Heart right ventricle (tissue), 16 donors: Measurements from ENCODE around the gene PPP6R3. TPM values are rescaled to one million over a fixed set of nuclear protein-coding genes. Genes with fewer than 3 reads are reported as not detected.
"Not testable (repeated sequence)": the region's sequence is repeated elsewhere in the genome, so short reads cannot be mapped to it uniquely, and the experiment has no call there.

ENCODE experiments used
- ATAC-seq, 8 donors: fragments of 200-7000 bp; cut with Tn5 transposase; one replicate each; pipeline ENCODE4 v1.9.1; 2020; ENCODE audit warnings: mild to moderate bottlenecking in 8 of 8, moderate library complexity in 8 of 8, moderate number of reproducible peaks in 1 of 8
- DNase-seq, 2 donors: peaks; one replicate each; pipeline ENCODE4 v3.0.0-alpha.2; 2020
- H3K27ac ChIP-seq, 10 donors: fragments of 200-600 bp; sonication (generic) in 2 of 10; one replicate each; pipeline versions ENCODE4 v1.5.0 to v1.8.0; 2020 to 2022; ENCODE audit warnings: mild to moderate bottlenecking in 3 of 10
- H3K27me3 ChIP-seq, 7 donors: fragments of 200-600 bp; one replicate each; pipeline ENCODE4 v1.8.0; 2021 to 2022; ENCODE audit warnings: mild to moderate bottlenecking in 2 of 7
- H3K36me3 ChIP-seq, 9 donors: fragments of 200-600 bp; sonication (generic) in 1 of 9; one replicate each; pipeline versions ENCODE4 v1.5.0 to v1.8.0; 2020 to 2022; ENCODE audit warnings: mild to moderate bottlenecking in 2 of 9
- H3K4me1 ChIP-seq, 9 donors: fragments of 200-600 bp; sonication (generic) in 1 of 9; one replicate each; pipeline versions ENCODE4 v1.5.0 to v1.8.0; 2020 to 2022; ENCODE audit warnings: mild to moderate bottlenecking in 4 of 9
- H3K4me3 ChIP-seq, 10 donors: fragments of 200-600 bp; sonication (generic) in 2 of 10; one replicate each; pipeline versions ENCODE4 v1.5.0 to v1.8.0; 2020 to 2022; ENCODE audit warnings: mild to moderate bottlenecking in 7 of 10, moderate library complexity in 2 of 10
- H3K9me3 ChIP-seq, 11 donors: fragments of 200-600 bp in 10 of 11; sonication (generic) in 2 of 11; one replicate each; pipeline versions ENCODE4 v1.5.0 to v1.8.0; 2013 to 2022; ENCODE audit warnings: mild to moderate bottlenecking in 2 of 11, control low read depth in 1 of 11, moderate library complexity in 1 of 11
- CTCF ChIP-seq, 9 donors: fragments of 200-600 bp; sonication (generic) in 2 of 9; IDR thresholded peaks; one replicate each; pipeline versions ENCODE4 v1.5.0 to v1.8.0; 2021 to 2022; ENCODE audit warnings: antibody characterized with exemption in 9 of 9, mild to moderate bottlenecking in 5 of 9, moderate library complexity in 1 of 9
- WGBS, 2 donors: extraction: QIAGEN DNeasy Blood & Tissue Kit; methylation state at CpG; one replicate each; pipeline ENCODE4 v1.1.7; 2013; ENCODE audit warnings: inconsistent platforms in 1 of 2; 5-methylcytosine and 5-hydroxymethylcytosine counted together
- intact Hi-C, 10 donors: fragments of 100-400 bp; cut with DNase I; formaldehyde crosslinking; loops; one replicate each; pipeline versions ENCODE4 v1.11.1 to v1.14.2; 2022
- polyA plus RNA-seq, 2 donors: library from polyadenylated mRNA; stranded (reverse); fragments of 200-250 nt; gene quantifications; one replicate each; pipeline ENCODE4 v1.2.3, GENCODE V29; 2013
- total RNA-seq, 10 donors: library from RNA; stranded (reverse); fragmentation: NEBNext Ultra II Directional in 3 of 10; extraction: Animal tissue kit (Norgen Biotek cat#: 25700) in 3 of 10; gene quantifications; one replicate each; pipeline versions ENCODE4 v1.2.1 to v1.2.4, GENCODE V29; 2021 to 2023
- donor health status: Arrhythmogenic right ventricular cardiomyopathy.
- donor health status: ischemic (EF 13 %, LVEDD 7.1; RV severe dilation, severe dysfunction).
- donor health status: healthy with polysubstance abuse.
- donor health status: DM: no; HTN: yes; CAD: no.
- donor health status: DM: no; HTN: no; CAD: no.
- donor health status: ischemic (EF 25% LVEDD 6.9; RV normal size, moderate dysfunction).
- donor health status: ischemic (EF 25% LVEDD 5.7; RV mildly dilated, moderate dysfunction).
- donor health status: healthy.
- donor health status: DM: yes; HTN: yes; CAD: no.
- donor health status: Ischemic cardiomyopathy.
- donor health status: ischemic (EF 35%, LVEDD 5.7; RV mildly dilated, moderate dysfunction).
- donor health status: nonischemic (EF 11% LVEDD 7.7; RV severe dilation, severe dysfunction).
- donor health status: DM: yes; HTN: yes; CAD: no.
- donor health status: PGD.
- donor health status: ischemic (EF 29% LVEDD 5.4; RV normal size, mild dysfunction).
- donor health status: nonischemic (EF 23%, LVEDD 6.1; RV moderate dilation, normal function).

PPP6R3 gene
- total and polyA plus RNA-seq, 12 donors, result 18.4 to 98.1 (median 80.8) TPM

GRCh38 chr11:68632802-68633201 lies 172.2 kb downstream of the PPP6R3 start:
- Histone ChIP-seq H3K4me1 (no peaks in the 10 kb centered on the region), H3K4me3 (no peak overlapping the region), H3K27ac (no peak overlapping the region), H3K27me3 (peaks cover 0 to 10% (median 0%) of the 10 kb centered on the region in 7 donors), H3K36me3 (no peaks in the 10 kb centered on the region), H3K9me3 (no peaks in the 10 kb centered on the region)
- no peak for DNase-seq
- 47 to 48% methylated on average over 6 of the region's 6 CpGs for WGBS, 2 donors
- ATAC-seq, result peak in 1 of 8 donors; percentile 37
- intact Hi-C loops, result no loop called here
- peak in 6 of 9 donors; percentile 26 to 47 (median 42) for TF ChIP-seq CTCF (IDR thresholded peaks at IDR 0.05)

DNA sequence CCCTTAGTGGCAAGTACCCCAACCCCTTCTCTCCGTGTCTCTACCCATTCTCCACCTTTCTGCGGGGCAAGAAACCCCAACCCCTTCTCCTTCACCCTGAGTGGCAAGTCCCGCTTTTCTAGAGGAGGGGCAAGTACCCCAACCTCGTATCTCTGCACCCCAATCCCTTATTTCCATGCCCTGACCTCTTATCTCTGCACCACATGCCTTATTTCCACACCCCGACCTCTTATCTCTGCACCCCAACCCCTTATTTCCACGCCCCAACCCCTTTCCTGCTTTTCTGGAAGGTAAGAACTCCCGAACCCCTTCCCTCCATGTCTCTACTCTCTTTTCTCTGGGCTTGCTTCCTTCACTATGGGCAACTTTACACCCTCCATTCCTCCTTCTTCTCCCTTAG lies 174.1 kb downstream of the PPP6R3 start:
- ATAC-seq, H3K9me3 ChIP-seq, H3K36me3 ChIP-seq, H3K27ac ChIP-seq, DNase-seq, intact Hi-C loops, H3K4me1 ChIP-seq, H3K4me3 ChIP-seq: not testable (repeated sequence)
- WGBS, 2 donors, result 67 to 72% methylated on average over 7 of the region's 7 CpGs
- H3K27me3 ChIP-seq, result peaks cover 0 to 10% (median 0%) of the 10 kb centered on the region in 7 donors

DNA sequence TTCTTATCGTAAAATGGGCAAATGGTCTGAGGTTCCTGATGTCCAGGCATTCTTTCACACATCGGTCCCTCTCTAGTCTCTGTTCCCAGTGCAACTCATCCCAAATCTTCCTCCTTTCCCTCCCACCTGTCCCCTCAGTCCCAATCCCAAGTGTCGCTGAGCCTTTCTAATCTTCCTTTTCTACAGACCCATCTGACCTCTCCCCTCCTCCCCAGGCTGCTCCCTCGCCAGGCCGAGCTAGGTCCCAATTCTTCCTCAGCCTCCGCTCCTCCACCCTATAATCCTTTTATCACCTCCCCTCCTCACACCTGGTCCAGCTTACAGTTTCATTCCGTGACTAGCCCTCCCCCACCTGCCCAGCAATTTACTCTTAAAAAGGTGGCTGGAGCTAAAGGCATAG lies 174.6 kb downstream of the PPP6R3 start:
- intact Hi-C loops, H3K9me3 ChIP-seq, H3K4me1 ChIP-seq, DNase-seq, H3K4me3 ChIP-seq, H3K27ac ChIP-seq, H3K36me3 ChIP-seq, ATAC-seq: not testable (repeated sequence)
- WGBS, 2 donors, result 69 to 75% methylated on average over 6 of the region's 7 CpGs
- H3K27me3 ChIP-seq, result peaks cover 0 to 10% (median 0%) of the 10 kb centered on the region in 7 donors

GRCh38 chr11:68635883-68636282 lies 175.3 kb downstream of the PPP6R3 start:
- intact Hi-C loops, H3K4me3 ChIP-seq, ATAC-seq, H3K9me3 ChIP-seq, H3K36me3 ChIP-seq, H3K4me1 ChIP-seq, H3K27ac ChIP-seq, DNase-seq: not testable (repeated sequence)
- WGBS, 2 donors, result 79 to 81% methylated on average over 7 to 10 of the region's 10 CpGs
- peaks cover 0 to 10% (median 0%) of the 10 kb centered on the region in 7 donors for H3K27me3 ChIP-seq

GRCh38 chr11:68639322-68639721 lies 178.8 kb downstream of the PPP6R3 start:
- intact Hi-C loops, DNase-seq, H3K27me3 ChIP-seq, H3K9me3 ChIP-seq, H3K4me1 ChIP-seq, H3K4me3 ChIP-seq, H3K27ac ChIP-seq, H3K36me3 ChIP-seq, ATAC-seq: not testable (repeated sequence)
- WGBS, 2 donors, result 76 to 81% methylated on average over 3 of the region's 3 CpGs

GRCh38 chr11:68641880-68642279 lies 181.3 kb downstream of the PPP6R3 start:
- DNase-seq (no peak), ATAC-seq (no peak)
- Histone ChIP-seq H3K27ac (no peak overlapping the region), H3K27me3 (peaks cover 0 to 7% (median 0%) of the 10 kb centered on the region in 7 donors), H3K4me3 (no peak overlapping the region), H3K4me1 (no peaks in the 10 kb centered on the region), H3K36me3 (no peaks in the 10 kb centered on the region), H3K9me3 (peaks cover 0 to 12% (median 7%) of the 10 kb centered on the region in 11 donors)
- no peak for TF ChIP-seq CTCF (IDR thresholded peaks at IDR 0.05)
- 85 to 87% methylated on average over 15 of the region's 15 CpGs for WGBS, 2 donors
- intact Hi-C loops, result no loop called here
